SK-N-SH (cell line): Measurements from ENCODE around the gene DNMT3A. TPM values are rescaled to one million over a fixed set of nuclear protein-coding genes. Genes with fewer than 3 reads are reported as not detected.

Experiments used
- CTCF ChIA-PET: fragments of 300-600, 350-600 bp; formaldehyde crosslinking; extraction: SDS; loops from one replicate; lab custom pipeline; 2021; lab: Yijun Ruan, JAX
- POLR2A ChIA-PET: fragments of 350-600 bp; sonication (Branson Sonifier 250); formaldehyde crosslinking; extraction: SDS; loops from one replicate; lab custom pipeline; 2020; ENCODE audit warnings: antibody characterized with exemption, inconsistent platforms; lab: Yijun Ruan, JAX
- DNase-seq: peaks from one replicate; pipeline ENCODE4 v3.0.0; 2012
- H2AFZ ChIP-seq: fragments of 200-600 bp; sonication (generic); 2 replicates; pipeline ENCODE4 v1.8.1; 2016; ENCODE audit warnings: antibody characterized with exemption, mild to moderate bottlenecking, low read depth
- H3F3A ChIP-seq: fragments of 200-600 bp; sonication (generic); replicated peaks from 2 replicates; pipeline ENCODE3; 2016; ENCODE audit warnings: antibody characterized with exemption, mild to moderate bottlenecking; ENCODE audit not compliant: insufficient read depth
- H3K27ac ChIP-seq, 2 experiments: fragments of 200-500 bp in 1 of 2; fragments of 200-600 bp in 1 of 2; sonication (Bioruptor generic) in 1 of 2; sonication (generic), shearing (Covaris generic) in 1 of 2; 2 replicates each; pipeline versions ENCODE4 v1.5.1 to v1.6.1; 2014 to 2016; ENCODE audit warnings: low read depth in 2 of 2, inconsistent platforms in 1 of 2, low read length in 1 of 2, mild to moderate bottlenecking in 1 of 2, mixed read lengths in 1 of 2
- H3K27me3 ChIP-seq: fragments of 200-600 bp; sonication (generic), shearing (Covaris generic); 2 replicates; pipeline ENCODE4 v1.6.1; 2016; ENCODE audit warnings: mixed run types; ENCODE audit not compliant: insufficient read depth
- H3K36me3 ChIP-seq, 2 experiments: fragments of 200-500 bp in 1 of 2; fragments of 200-600 bp in 1 of 2; sonication (Bioruptor generic) in 1 of 2; sonication (generic) in 1 of 2; replicated peaks in 1 of 2; 2 replicates each; pipeline versions ENCODE3 to v1.5.1; 2014 to 2016; ENCODE audit warnings: low read length in 1 of 2, mild to moderate bottlenecking in 1 of 2; ENCODE audit not compliant: insufficient read depth in 2 of 2, control insufficient read depth in 1 of 2
- H3K4me1 ChIP-seq, 2 experiments: fragments of 200-500 bp in 1 of 2; fragments of 200-600 bp in 1 of 2; sonication (Bioruptor generic) in 1 of 2; sonication (generic), shearing (Covaris generic) in 1 of 2; 2 replicates each; pipeline versions ENCODE4 v1.5.1 to v1.6.1; 2014 to 2016; ENCODE audit warnings: low read depth in 1 of 2, low read length in 1 of 2, mixed run types in 1 of 2; ENCODE audit not compliant: insufficient read depth in 2 of 2, control insufficient read depth in 1 of 2
- H3K4me2 ChIP-seq: fragments of 200-600 bp; sonication (generic), shearing (Covaris generic); 2 replicates; pipeline ENCODE4 v1.6.1; 2017; ENCODE audit warnings: mixed run types
- H3K4me3 ChIP-seq, 2 experiments: fragments of 200-500 bp in 1 of 2; fragments of 200-600 bp in 1 of 2; sonication (Bioruptor generic) in 1 of 2; sonication (generic), shearing (Covaris generic) in 1 of 2; 2 replicates each; pipeline versions ENCODE4 v1.5.1 to v1.8.1; 2014 to 2016; ENCODE audit warnings: low read depth in 2 of 2, inconsistent platforms in 1 of 2, low read length in 1 of 2, mild to moderate bottlenecking in 1 of 2, mixed read lengths in 1 of 2, moderate library complexity in 1 of 2
- H3K79me2 ChIP-seq: fragments of 200-600 bp; sonication (generic); 2 replicates; pipeline ENCODE4 v1.8.1; 2017; ENCODE audit warnings: mild to moderate bottlenecking; ENCODE audit not compliant: insufficient read depth
- H3K9ac ChIP-seq: fragments of 200-600 bp; sonication (generic); 2 replicates; pipeline ENCODE4 v1.6.1; 2017; ENCODE audit warnings: mixed run types
- H3K9me2 ChIP-seq: fragments of 200-600 bp; sonication (generic); 2 replicates; pipeline ENCODE4 v1.6.1; 2017; ENCODE audit warnings: mixed run types
- H3K9me3 ChIP-seq: fragments of 200-600 bp; sonication (generic); 2 replicates; pipeline ENCODE4 v1.6.1; 2017; ENCODE audit warnings: mixed run types, mild to moderate bottlenecking, moderate library complexity
- H4K20me1 ChIP-seq: fragments of 200-600 bp; sonication (generic); 2 replicates; pipeline ENCODE4 v1.6.1; 2017; ENCODE audit warnings: mild to moderate bottlenecking, mixed run types; ENCODE audit not compliant: insufficient read depth
- CTCF ChIP-seq: fragments of 200-600 bp; sonication (generic); IDR thresholded peaks from 2 replicates; pipeline ENCODE4 v1.6.1; 2017; ENCODE audit warnings: antibody characterized with exemption, mild to moderate bottlenecking, moderate library complexity
- ELF1 ChIP-seq: IDR thresholded peaks from 2 replicates; pipeline ENCODE4 v1.4.0; 2012
- EZH2phosphoT487 ChIP-seq: fragments of 200-600 bp; sonication (generic); IDR thresholded peaks from 2 replicates; pipeline ENCODE4 v1.6.1; 2017; ENCODE audit warnings: low read depth, mixed run types, mild to moderate bottlenecking, antibody characterized with exemption, moderate library complexity, borderline replicate concordance
- GABPA ChIP-seq: IDR thresholded peaks from 2 replicates; pipeline ENCODE4 v1.4.0; 2012; ENCODE audit warnings: low read depth, mild to moderate bottlenecking
- NFIC ChIP-seq: IDR thresholded peaks from 2 replicates; pipeline ENCODE4 v1.4.0; 2012; ENCODE audit warnings: borderline replicate concordance
- POLR2AphosphoS5 ChIP-seq: IDR thresholded peaks from 2 replicates; pipeline ENCODE4 v1.6.1; 2012; ENCODE audit warnings: low read depth, low read length
- RCOR1 ChIP-seq: fragments of 150-350 bp; IDR thresholded peaks from 2 replicates; pipeline ENCODE4 v1.6.1; 2017; ENCODE audit warnings: antibody characterized with exemption, low read length
- SIN3A ChIP-seq: IDR thresholded peaks from 2 replicates; pipeline ENCODE4 v1.6.1; 2012; ENCODE audit warnings: low read depth, mild to moderate bottlenecking, low read length, moderate library complexity, borderline replicate concordance
- WGBS: methylation state at CpG from one replicate; pipeline ENCODE4 v1.1.6; 2017; ENCODE audit warnings: low lambda C conversion rate; 5-methylcytosine and 5-hydroxymethylcytosine counted together
- polyA plus RNA-seq, 3 experiments: library from polyadenylated mRNA; depleted of rRNA; stranded (reverse); fragments of >200 nt; gene quantifications; 2 replicates each; pipeline ENCODE4 v1.2.3, GENCODE V29; 2012

The DNMT3A gene
- polyA plus RNA-seq, 1 of the 3 experiments (the other 2 are of a cell fraction): 5.6 TPM

- no peaks in the 10 kb centered on the region for H3K9me3 ChIP-seq
- H3K4me2 ChIP-seq: no peak overlapping the region
- CTCF ChIA-PET: interaction anchor here (1.0 kb wide), 1 partner anchor 39 kb away, joined by 3 read pairs; no protein-coding TSS in a partner anchor
These were observed 107.0 kb downstream of the DNMT3A start for GRCh38 chr2:25234738-25235137.

GRCh38 chr2:25233916-25234605, 107.7 kb downstream of the DNMT3A start:
- CTCF ChIA-PET: interaction anchor here (0.7 kb wide), 1 partner anchor 9 kb away, joined by 4 read pairs; no protein-coding TSS in a partner anchor
- H3K4me2 ChIP-seq: no peak overlapping the region

More at GRCh38 chr2:25234738-25235137, 107.0 kb downstream of the DNMT3A start:
- POLR2A ChIA-PET: no interaction called here
- Histone ChIP-seq H3K9me2 (no peaks in the 10 kb centered on the region), H3K36me3 (peaks cover 31 to 80% of the 10 kb centered on the region in 2 experiments)
- TF ChIP-seq GABPA (no peak), ELF1 (no peak)
- TF ChIP-seq, all 33 proteins: peak for 0
- peaks cover 2% of the 10 kb centered on the region for H3F3A ChIP-seq
- DNase-seq: no peak
- H2AFZ ChIP-seq: no peak overlapping the region
- H4K20me1 ChIP-seq: no peaks in the 10 kb centered on the region
- WGBS: 93% methylated on average over 8 of the region's 8 CpGs
- H3K27ac ChIP-seq: no peak overlapping the region
- no peaks in the 10 kb centered on the region for H3K79me2 ChIP-seq
- H3K4me1 ChIP-seq: peaks cover 0 to 24% of the 10 kb centered on the region in 2 experiments; a peak in 1 of 4 replicates
- no peak overlapping the region for H3K9ac ChIP-seq
- H3K27me3 ChIP-seq: no peaks in the 10 kb centered on the region
- no peak overlapping the region for H3K4me3 ChIP-seq

More at GRCh38 chr2:25233916-25234605, 107.7 kb downstream of the DNMT3A start:
- H3F3A ChIP-seq: peaks cover 9% of the 10 kb centered on the region
- H3K9ac ChIP-seq: no peak overlapping the region
- H3K4me1 ChIP-seq: peaks cover 3 to 31% of the 10 kb centered on the region in 2 experiments; a peak in 1 of 4 replicates
- DNase-seq: no peak
- H3K9me3 ChIP-seq: no peaks in the 10 kb centered on the region
- no peak overlapping the region; a peak in 1 of 4 replicates for H3K27ac ChIP-seq
- no peak overlapping the region for H2AFZ ChIP-seq
- H3K9me2 ChIP-seq: no peaks in the 10 kb centered on the region
- H3K4me3 ChIP-seq: no peak overlapping the region
- no peaks in the 10 kb centered on the region for H3K79me2 ChIP-seq
- TF ChIP-seq NFIC (no peak), EZH2phosphoT487 (no peak), SIN3A (no peak), POLR2AphosphoS5 (no peak), RCOR1 (no peak), CTCF (no peak)
- no peaks in the 10 kb centered on the region for H4K20me1 ChIP-seq
- POLR2A ChIA-PET: no interaction called here
- H3K36me3 ChIP-seq: peaks cover 28 to 73% of the 10 kb centered on the region in 2 experiments
- no peaks in the 10 kb centered on the region for H3K27me3 ChIP-seq
- 93% methylated on average over 17 of the region's 20 CpGs for WGBS
